Left lung (tissue), 10 donors: ENCODE data around the gene NUP50. TPM values are rescaled to one million over a fixed set of nuclear protein-coding genes. Genes with fewer than 3 reads are reported as not detected.
A peak's percentile ranks its signal among the peaks of the same experiment; 100 is the strongest.

Source experiments
- ATAC-seq: fragments of 200-7000 bp; cut with Tn5 transposase; one replicate; pipeline ENCODE4 v1.9.1; 2020; ENCODE audit warnings: moderate library complexity
- DNase-seq, 4 donors: peaks; one replicate each; pipeline ENCODE4 v3.0.0-alpha.2; 2013 to 2020
- H3K27ac ChIP-seq, 2 donors: fragments of 200-600 bp; sonication (generic) in 1 of 2; one replicate each; pipeline versions ENCODE4 v1.5.0 to v1.8.0; 2020 to 2021
- H3K27me3 ChIP-seq, 2 donors: fragments of 200-600 bp; sonication (generic) in 1 of 2; one replicate each; pipeline versions ENCODE4 v1.5.0 to v1.8.0; 2020 to 2021
- H3K36me3 ChIP-seq, 2 donors: fragments of 200-600 bp; sonication (generic) in 1 of 2; one replicate each; pipeline versions ENCODE4 v1.5.0 to v1.8.0; 2020 to 2021
- H3K4me1 ChIP-seq, 2 donors: fragments of 200-600 bp; one replicate each; pipeline ENCODE4 v1.8.0; 2021
- H3K4me3 ChIP-seq, 2 donors: fragments of 200-600 bp; sonication (generic) in 1 of 2; one replicate each; pipeline versions ENCODE4 v1.5.0 to v1.8.0; 2020 to 2021; ENCODE audit warnings: mild to moderate bottlenecking in 1 of 2
- H3K9me3 ChIP-seq, 2 donors: fragments of 200-600 bp; sonication (generic) in 1 of 2; one replicate each; pipeline versions ENCODE4 v1.5.0 to v1.8.0; 2020 to 2021
- CTCF ChIP-seq, 2 donors: fragments of 200-600 bp; sonication (generic) in 1 of 2; IDR thresholded peaks; one replicate each; pipeline versions ENCODE4 v1.5.0 to v1.8.0; 2021; ENCODE audit warnings: antibody characterized with exemption in 2 of 2
- intact Hi-C, 2 donors: fragments of 100-400 bp; cut with DNase I; formaldehyde crosslinking; loops; one replicate each; pipeline versions ENCODE4 v1.11.2 to v1.14.2; 2022
- microRNA-seq, 2 donors: library from miRNA; unstranded; fragments of <30 nt; microRNA quantifications; one replicate each; pipeline ENCODE4, GENCODE V29; 2019
- polyA plus RNA-seq, 6 donors: library from polyadenylated mRNA; unstranded; fragments of 120-200 nt; gene quantifications; one replicate each; pipeline ENCODE4 v1.2.1, GENCODE V29; 2013; ENCODE audit not compliant: insufficient read length in 6 of 6
- total RNA-seq, 2 donors: library from RNA; stranded (reverse); fragmentation: NEBNext Ultra II Directional; extraction: Animal tissue kit (Norgen Biotek cat#: 25700); gene quantifications; one replicate each; pipeline ENCODE4 v1.2.1, GENCODE V29; 2021
- donor health status: DM: no; HTN: yes; CAD: no.
- donor health status: DM: no; HTN: no; CAD: no.

Gene NUP50
- total and polyA plus RNA-seq, 8 donors = 47.4 to 70.0 (median 52.9) TPM

- intact Hi-C loops = no loop called here
- Histone ChIP-seq H3K4me3 (no peak overlapping the region), H3K9me3 (no peaks in the 10 kb centered on the region)
Measured at GRCh38 chr22:45233827-45234226, 70.1 kb downstream of the NUP50 start.

DNA sequence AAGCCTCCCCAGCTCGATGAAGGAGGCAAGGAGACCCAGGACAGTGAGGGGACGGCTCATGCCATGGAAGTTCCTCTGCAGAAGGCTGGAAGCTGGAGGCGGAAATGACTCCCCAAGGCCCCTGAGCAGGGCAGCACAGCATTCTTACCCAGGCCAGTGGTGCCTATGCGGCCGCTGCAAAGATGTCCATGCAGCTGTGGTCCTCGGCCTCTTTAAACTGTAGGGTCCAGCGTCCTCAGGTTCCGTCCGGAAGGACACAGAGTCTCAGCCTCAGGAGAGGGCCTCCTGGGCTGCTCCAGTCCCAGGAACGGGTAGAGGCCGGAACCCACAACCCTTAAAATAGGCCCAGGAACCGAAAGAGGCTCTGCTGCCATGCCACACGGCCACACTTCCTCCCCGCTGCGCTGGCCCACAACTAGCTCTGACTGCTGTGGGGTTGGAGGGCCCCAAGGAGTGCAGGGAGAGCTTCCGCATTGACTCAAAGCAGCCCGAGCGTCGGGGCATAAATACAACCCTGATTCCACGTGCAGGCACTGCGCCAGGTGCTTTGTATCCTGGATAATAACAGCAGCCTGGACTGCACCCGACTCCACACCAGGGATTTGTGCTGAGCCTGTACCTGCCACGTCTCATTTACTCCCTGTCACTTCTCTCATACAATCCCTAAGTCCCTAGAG is 71.5 kb downstream of the NUP50 start:
- peaks cover 0 to 19% of the 10 kb centered on the region in 2 donors for H3K36me3 ChIP-seq
- no peak overlapping the region for H3K4me3 ChIP-seq
- peak in 2 of 4 donors; percentile 67 to 90 for DNase-seq
- peak; percentile 60 for ATAC-seq
- no peak for TF ChIP-seq CTCF (IDR thresholded peaks at IDR 0.05)
- intact Hi-C loops = no loop called here
- H3K9me3 ChIP-seq = no peaks in the 10 kb centered on the region
- no peaks in the 10 kb centered on the region for H3K27me3 ChIP-seq
- H3K4me1 ChIP-seq = peaks cover 14 to 81% of the 10 kb centered on the region in 2 donors
- peak overlapping the region in 1 of 2 donors; percentile 83 for H3K27ac ChIP-seq

More at GRCh38 chr22:45233827-45234226, 70.1 kb downstream of the NUP50 start:
- Histone ChIP-seq H3K4me1 (peaks cover under 1 to 79% of the 10 kb centered on the region in 2 donors), H3K36me3 (peaks cover 0 to 19% of the 10 kb centered on the region in 2 donors), H3K27me3 (no peaks in the 10 kb centered on the region), H3K27ac (peak overlapping the region in 1 of 2 donors; percentile 83)
- DNase-seq (no peak), ATAC-seq (no peak)
- no peak for TF ChIP-seq CTCF (IDR thresholded peaks at IDR 0.05)

- H3K36me3 ChIP-seq = peaks cover 0 to 19% of the 10 kb centered on the region in 2 donors
- ATAC-seq (no peak), DNase-seq (no peak)
- H3K4me3 ChIP-seq = no peak overlapping the region
- TF ChIP-seq CTCF (IDR thresholded peaks at IDR 0.05) = no peak
- no peaks in the 10 kb centered on the region for H3K27me3 ChIP-seq
- no peaks in the 10 kb centered on the region for H3K9me3 ChIP-seq
- H3K27ac ChIP-seq = peak overlapping the region in 1 of 2 donors; percentile 83
- H3K4me1 ChIP-seq = peaks cover 14 to 77% of the 10 kb centered on the region in 2 donors
- intact Hi-C loops = no loop called here
Measured at GRCh38 chr22:45235851-45236342, 72.2 kb downstream of the NUP50 start.

GRCh38 chr22:45237065-45237990 is 73.6 kb downstream of the NUP50 start:
- Histone ChIP-seq H3K27ac (no peak overlapping the region), H3K27me3 (no peaks in the 10 kb centered on the region), H3K36me3 (peaks cover 0 to 19% of the 10 kb centered on the region in 2 donors), H3K9me3 (no peaks in the 10 kb centered on the region), H3K4me3 (no peak overlapping the region), H3K4me1 (peaks cover 14 to 85% of the 10 kb centered on the region in 2 donors)
- no peak for DNase-seq
- intact Hi-C loops = no loop called here
- no peak for TF ChIP-seq CTCF (IDR thresholded peaks at IDR 0.05)
- no peak for ATAC-seq

Small RNAs within 50 kb of the gene (microRNA-seq; reads per million reads assigned to microRNA genes)
- gene MIR1249 = 11.6 to 12.2 reads per million in 2 donors

Other genes starting within 250 kb of the NUP50 start
- gene PHF21B, start 153.9 kb upstream of the NUP50 start, total RNA-seq = under 1 TPM in 1 of 2 donors, not detected in 1; 0.24 TPM
- gene PHF21B, start 153.9 kb upstream of the NUP50 start, polyA plus RNA-seq = 1 to 10 TPM in 4 of 6 donors, under 1 TPM in 2; 0.85 to 1.4 (median 1.1) TPM
- 10 to 100 TPM; 58.9 to 78.8 TPM for gene KIAA0930, start 77.0 kb downstream of the NUP50 start, total RNA-seq
- gene KIAA0930, start 77.0 kb downstream of the NUP50 start, polyA plus RNA-seq = 10 to 100 TPM; 12.1 to 19.0 (median 16.7) TPM
- not detected for gene UPK3A, start 121.0 kb downstream of the NUP50 start, total RNA-seq
- gene UPK3A, start 121.0 kb downstream of the NUP50 start, polyA plus RNA-seq = under 1 TPM in 5 of 6 donors, not detected in 1; 0.19 to 0.72 (median 0.27) TPM
- 10 to 100 TPM; 23.9 to 31.8 TPM for gene FAM118A, start 146.0 kb downstream of the NUP50 start, total RNA-seq
- gene FAM118A, start 146.0 kb downstream of the NUP50 start, polyA plus RNA-seq = 100 to 1,000 TPM in 1 of 6 donors, 10 to 100 TPM in 5; 24.8 to 210 (median 46.0) TPM
- gene SMC1B, start 249.7 kb downstream of the NUP50 start, total RNA-seq = under 1 TPM; 0.10 to 0.15 TPM
- gene SMC1B, start 249.7 kb downstream of the NUP50 start, polyA plus RNA-seq = under 1 TPM; 0.10 to 0.35 (median 0.24) TPM
- 1 to 10 TPM; 4.3 to 4.5 TPM for gene RIBC2, start 249.8 kb downstream of the NUP50 start, total RNA-seq
- gene RIBC2, start 249.8 kb downstream of the NUP50 start, polyA plus RNA-seq = 10 to 100 TPM in 3 of 6 donors, 1 to 10 TPM in 3; 7.8 to 12.1 (median 9.7) TPM